ENCODE data around the gene ELF3. TPM values are rescaled to one million over a fixed set of nuclear protein-coding genes. Genes with fewer than 3 reads are reported as not detected.

Gene ELF3
- total and polyA plus RNA-seq, 2 of the 4 experiments (the other 2 are of a cell fraction), result under 0.01 to 0.38 TPM

GRCh38 chr1:201989354-201990128 lies 20.8 kb upstream of the ELF3 start:
- no peaks in the 10 kb centered on the region for H3K4me1 ChIP-seq (ENCODE audit: control insufficient read depth, insufficient read depth, low read length)
- ChIA-PET CTCF (no interaction called here), POLR2A (ENCODE audit: unreplicated experiment) (no interaction called here)
- in situ Hi-C loops (cut with MboI; ENCODE audit: low sequenced_read_pairs) (no loop called here), intact Hi-C loops (cut with micrococcal nuclease) (no loop called here), dilution Hi-C loops (cut with HindIII; ENCODE audit: low sequenced_read_pairs, unreplicated experiment) (no loop called here)
- no peak overlapping the region for H2BK5ac ChIP-seq (ENCODE audit: low read depth, low read length, poor library complexity, severe bottlenecking)
- no TSS peak for BruUV-seq (replicated peaks)
- 100% methylated on average over 2 of the region's 10 CpGs; no CpG with 5 or more reads in 1 of the 2 experiments for WGBS, 2 experiments (ENCODE audit: extremely low coverage in 2 of 2, insufficient read length in 1 of 2)
- H4K91ac ChIP-seq (ENCODE audit: insufficient read depth, low read depth, low read length), result no peak overlapping the region
- H3K18ac ChIP-seq (ENCODE audit: low read depth, low read length), result no peak overlapping the region
- H2BK20ac ChIP-seq (ENCODE audit: low read depth, low read length), result no peak overlapping the region
- no peak overlapping the region for H2BK120ac ChIP-seq (ENCODE audit: low read depth, low read length)
- H2AK9ac ChIP-seq (replicated peaks; ENCODE audit: low read depth, low read length, poor library complexity), result no peak overlapping the region
- H3K9me3 ChIP-seq (ENCODE audit: control insufficient read depth, insufficient read depth, low read length), result no peaks in the 10 kb centered on the region
- peaks cover 9% of the 10 kb centered on the region; the same call in 1 of the 2 replicates for H3K9me1 ChIP-seq (ENCODE audit: insufficient read depth, low read length)
- H2BK15ac ChIP-seq (ENCODE audit: low read depth, low read length), result no peak overlapping the region
- H4K5ac ChIP-seq (ENCODE audit: low read depth, low read length), result no peak overlapping the region
- H3K4me3 ChIP-seq (ENCODE audit: insufficient read depth, low read depth, low read length), result no peak overlapping the region
- H3K27ac ChIP-seq (ENCODE audit: insufficient read depth, low read length), result no peak overlapping the region
- H3K4me2 ChIP-seq (ENCODE audit: low read depth, low read length), result no peak overlapping the region
- H2AFZ ChIP-seq (replicated peaks; ENCODE audit: low read length, poor library complexity), result no peak overlapping the region
- no peak for DNase-seq
- peaks cover 19 to 44% of the 10 kb centered on the region in 2 experiments for H3K79me1 ChIP-seq (ENCODE audit: low read depth in 1 of 2, low read length in 2 of 2)
- H4K20me1 ChIP-seq (ENCODE audit: insufficient read depth, low read length), result no peaks in the 10 kb centered on the region; the same call in 1 of the 2 replicates
- 0 out of 2 replicates have a peak, but pooled peaks have one; percentile 24 for ATAC-seq (ENCODE audit: low read depth)
- H2AK5ac ChIP-seq (ENCODE audit: low read depth, low read length), result no peak overlapping the region
- H4K8ac ChIP-seq (ENCODE audit: low read depth in 2 of 2, low read length in 2 of 2), result no peak overlapping the region
- no peaks in the 10 kb centered on the region for H3K27me3 ChIP-seq (ENCODE audit: control insufficient read depth, insufficient read depth, low read length)
- H3K9ac ChIP-seq (ENCODE audit: low read depth, low read length), result no peak overlapping the region
- H3K56ac ChIP-seq (ENCODE audit: extremely low read depth, insufficient read depth, low read length), result no peak overlapping the region
- peaks cover 40% of the 10 kb centered on the region for H3K36me3 ChIP-seq (ENCODE audit: control insufficient read depth, insufficient read depth, low read length)
- no peak overlapping the region for H3K4ac ChIP-seq (ENCODE audit: low read depth, low read length)
- no peak overlapping the region for H3K23ac ChIP-seq (ENCODE audit: low read depth, low read length)
- no peak overlapping the region for H3K14ac ChIP-seq (replicated peaks; ENCODE audit: low read depth, low read length)
- no peak for TF ChIP-seq NFE2L2 (IDR thresholded peaks at IDR 0.05; ENCODE audit: low read depth, low read length)
- TF ChIP-seq USF2 (IDR thresholded peaks at IDR 0.05; ENCODE audit: low read depth, low read length), result no peak
- TF ChIP-seq BHLHE40 (IDR thresholded peaks at IDR 0.05; ENCODE audit: low read depth, low read length), result no peak
- no peak for TF ChIP-seq SMC3 (IDR thresholded peaks at IDR 0.05; ENCODE audit: low read depth, low read length)
- no peak for TF ChIP-seq CTCF (conservative IDR thresholded peaks at IDR 0.05; ENCODE audit: low read depth, low read length)
- TF ChIP-seq MAZ (IDR thresholded peaks at IDR 0.05; ENCODE audit: borderline replicate concordance, low read depth, low read length), result no peak
- TF ChIP-seq RCOR1 (IDR thresholded peaks at IDR 0.05; ENCODE audit: insufficient replicate concordance, low read length), result no peak
- no peak for TF ChIP-seq MXI1 (IDR thresholded peaks at IDR 0.05; ENCODE audit: borderline replicate concordance, low read depth, low read length)
- no peak for TF ChIP-seq POLR2A (IDR thresholded peaks at IDR 0.05; ENCODE audit: low read depth, low read length)
- TF ChIP-seq FOS (IDR thresholded peaks at IDR 0.05; ENCODE audit: low read depth, low read length), result no peak
- no peak for TF ChIP-seq RFX5 (IDR thresholded peaks at IDR 0.05; ENCODE audit: low read depth, low read length)
- no peak for TF ChIP-seq RAD21 (IDR thresholded peaks at IDR 0.05; ENCODE audit: low read length)
- no peak for TF ChIP-seq CEBPB (IDR thresholded peaks at IDR 0.05; ENCODE audit: low read depth, low read length)
- TF ChIP-seq MAFK (IDR thresholded peaks at IDR 0.05; ENCODE audit: low read depth, low read length), result no peak
- TF ChIP-seq CHD1 (IDR thresholded peaks at IDR 0.05; ENCODE audit: low read depth, low read length), result no peak
